Uterus (tissue), 2 donors: Measurements from ENCODE around the gene FNDC5.

Experiments
- CTCF ChIP-seq, 4 experiments: fragments of 200-600 bp in 2 of 4; fragments of 450-650 bp in 2 of 4; sonication (generic) in 2 of 4; IDR thresholded peaks; one replicate each; pipeline ENCODE4 v1.5.1; 2016 to 2019; ENCODE audit warnings: antibody characterized with exemption in 4 of 4, mild to moderate bottlenecking in 2 of 4, moderate library complexity in 1 of 4
- POLR2A ChIP-seq, 2 donors: fragments of 450-650 bp; IDR thresholded peaks; one replicate each; pipeline ENCODE4 v1.6.1; 2016; ENCODE audit warnings: antibody characterized with exemption in 2 of 2, mild to moderate bottlenecking in 1 of 2, moderate library complexity in 1 of 2

- TF ChIP-seq POLR2A (IDR thresholded peaks at IDR 0.05) (no peak), CTCF (IDR thresholded peaks at IDR 0.05) (no peak)
These were observed 23.4 kb upstream of the FNDC5 start for GRCh38 chr1:32894019-32894600.
